ENCODE results near the gene OR1E2. TPM values are rescaled to one million over a fixed set of nuclear protein-coding genes. Genes with fewer than 3 reads are reported as not detected.
"Not testable (repeated sequence)": the region's sequence is repeated elsewhere in the genome, so short reads cannot be mapped to it uniquely, and the experiment has no call there.

Gene OR1E2
- total RNA-seq, 4 donors from 2014 or later = 1.0 TPM; not detected in 3

DNA sequence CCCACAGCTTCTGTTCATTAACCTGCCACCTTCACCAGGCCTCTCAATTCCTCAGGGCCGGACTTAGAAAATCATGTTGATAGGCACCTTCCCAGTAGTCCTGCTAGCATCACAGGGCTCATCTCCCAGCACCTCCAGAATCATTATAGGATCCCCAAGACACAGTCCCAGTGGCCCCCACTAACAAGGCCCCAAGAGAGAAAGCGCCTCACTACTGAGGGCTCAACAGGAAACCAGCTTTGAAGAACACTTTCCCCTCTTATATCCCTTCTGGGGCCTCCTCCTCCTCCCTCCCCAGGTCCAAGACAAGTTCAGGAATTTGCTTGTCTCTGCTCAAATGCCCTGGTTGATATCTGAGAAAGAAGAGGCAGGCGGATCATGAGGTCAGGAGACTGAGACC lies 22.6 kb downstream of the OR1E2 start, which contains the start of gene OR3A3:
Gene OR3A3 (plus strand): TSS at position 301 of the 400 bp plus-strand sequence.
- no peaks in the 10 kb centered on the region for H3K27me3 ChIP-seq
- H3K36me3 ChIP-seq = no peaks in the 10 kb centered on the region
- no peak within 1 kb of the TSS for H3K27ac ChIP-seq
- 76 to 80% methylated on average over 3 of the region's 3 CpGs for WGBS, 2 donors
- H3K4me1 ChIP-seq = no peaks in the 10 kb centered on the region
- no peak within 1 kb of the TSS for H3K4me3 ChIP-seq
- no peak for DNase-seq (ENCODE audit: low spot score in 2 of 2)
- peaks cover 0 to 33% (median 2%) of the 10 kb centered on the region in 4 donors for H3K9me3 ChIP-seq
- TF ChIP-seq, protein P1, sequence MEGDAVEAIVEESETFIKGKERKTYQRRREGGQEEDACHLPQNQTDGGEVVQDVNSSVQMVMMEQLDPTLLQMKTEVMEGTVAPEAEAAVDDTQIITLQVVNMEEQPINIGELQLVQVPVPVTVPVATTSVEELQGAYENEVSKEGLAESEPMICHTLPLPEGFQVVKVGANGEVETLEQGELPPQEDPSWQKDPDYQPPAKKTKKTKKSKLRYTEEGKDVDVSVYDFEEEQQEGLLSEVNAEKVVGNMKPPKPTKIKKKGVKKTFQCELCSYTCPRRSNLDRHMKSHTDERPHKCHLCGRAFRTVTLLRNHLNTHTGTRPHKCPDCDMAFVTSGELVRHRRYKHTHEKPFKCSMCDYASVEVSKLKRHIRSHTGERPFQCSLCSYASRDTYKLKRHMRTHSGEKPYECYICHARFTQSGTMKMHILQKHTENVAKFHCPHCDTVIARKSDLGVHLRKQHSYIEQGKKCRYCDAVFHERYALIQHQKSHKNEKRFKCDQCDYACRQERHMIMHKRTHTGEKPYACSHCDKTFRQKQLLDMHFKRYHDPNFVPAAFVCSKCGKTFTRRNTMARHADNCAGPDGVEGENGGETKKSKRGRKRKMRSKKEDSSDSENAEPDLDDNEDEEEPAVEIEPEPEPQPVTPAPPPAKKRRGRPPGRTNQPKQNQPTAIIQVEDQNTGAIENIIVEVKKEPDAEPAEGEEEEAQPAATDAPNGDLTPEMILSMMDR (IDR thresholded peaks at IDR 0.05) = no peak
- TF ChIP-seq EP300 (IDR thresholded peaks at IDR 0.05) = no peak
- TF ChIP-seq POLR2A (IDR thresholded peaks at IDR 0.05) = no peak

DNA sequence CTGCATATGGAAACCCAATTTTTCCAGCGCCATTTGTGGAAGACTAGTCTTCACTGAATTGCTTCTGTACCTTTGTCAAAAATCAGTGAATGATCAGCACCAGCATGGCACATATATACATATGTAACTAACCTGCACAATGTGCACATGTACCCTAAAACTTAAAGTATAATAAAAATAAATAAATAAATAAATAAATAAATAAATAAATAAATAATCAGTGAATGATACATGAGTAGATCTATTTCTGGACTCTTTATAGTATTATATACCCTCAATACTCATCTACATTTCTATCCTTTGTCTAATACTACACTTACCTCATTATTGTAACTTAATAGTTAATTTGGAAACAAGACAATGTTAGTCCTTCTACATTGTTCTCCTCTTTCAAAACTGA lies 29.8 kb downstream of the OR1E2 start:
- H3K4me3 ChIP-seq; DNase-seq (ENCODE audit: low spot score in 2 of 2); H3K27ac ChIP-seq; H3K4me1 ChIP-seq; H3K27me3 ChIP-seq; H3K36me3 ChIP-seq: not testable (repeated sequence)
- 87 to 94% methylated on average over 1 of the region's 1 CpG for WGBS, 2 donors
- peaks cover 0 to 37% (median 5%) of the 10 kb centered on the region in 4 donors for H3K9me3 ChIP-seq

- TF ChIP-seq POLR2A (IDR thresholded peaks at IDR 0.05) (no peak), EP300 (IDR thresholded peaks at IDR 0.05) (no peak)
- TF ChIP-seq, protein P1 (IDR thresholded peaks at IDR 0.05) = no peak
- no peaks in the 10 kb centered on the region for H3K27me3 ChIP-seq
- 53 to 66% methylated on average over 2 of the region's 2 CpGs for WGBS, 2 donors
- DNase-seq (ENCODE audit: low spot score in 2 of 2) = no peak
- H3K9me3 ChIP-seq = peaks cover 0 to 18% (median 5%) of the 10 kb centered on the region in 4 donors
- no peak overlapping the region for H3K27ac ChIP-seq
- H3K36me3 ChIP-seq = no peaks in the 10 kb centered on the region
- H3K4me1 ChIP-seq = no peaks in the 10 kb centered on the region
- no peak overlapping the region for H3K4me3 ChIP-seq
These were observed 31.9 kb downstream of the OR1E2 start for GRCh38 chr17:3401786-3402185.

- Histone ChIP-seq H3K27me3 (no peaks in the 10 kb centered on the region), H3K9me3 (peaks cover 0 to 2% (median 0%) of the 10 kb centered on the region in 4 donors), H3K27ac (no peak overlapping the region), H3K36me3 (no peaks in the 10 kb centered on the region), H3K4me1 (no peaks in the 10 kb centered on the region), H3K4me3 (no peak overlapping the region)
- WGBS, 2 donors = 62 to 64% methylated on average over 6 of the region's 6 CpGs
- no peak for DNase-seq (ENCODE audit: low spot score in 2 of 2)
- TF ChIP-seq POLR2A (IDR thresholded peaks at IDR 0.05) = no peak
- TF ChIP-seq, protein P1 (IDR thresholded peaks at IDR 0.05) = no peak
- TF ChIP-seq EP300 (IDR thresholded peaks at IDR 0.05) = no peak
These were observed 33.6 kb downstream of the OR1E2 start for GRCh38 chr17:3400055-3400454.

GRCh38 chr17:3398310-3398709 lies 35.3 kb downstream of the OR1E2 start, which contains the start of gene OR1E1:
TSS of gene OR1E1 (minus strand) at chr17:3398410. CDS start at chr17:3398410, 0 bp downstream.
- Histone ChIP-seq H3K36me3 (no peaks in the 10 kb centered on the region), H3K9me3 (no peaks in the 10 kb centered on the region), H3K4me3 (no peak within 1 kb of the TSS), H3K4me1 (no peaks in the 10 kb centered on the region), H3K27me3 (no peaks in the 10 kb centered on the region), H3K27ac (no peak within 1 kb of the TSS)
- TF ChIP-seq EP300 (IDR thresholded peaks at IDR 0.05) = no peak
- TF ChIP-seq, protein P1 (IDR thresholded peaks at IDR 0.05) = no peak
- no peak for TF ChIP-seq POLR2A (IDR thresholded peaks at IDR 0.05)
- 82 to 86% methylated on average over 1 of the region's 1 CpG for whole genome bisulfite sequencing, 2 donors
- DNase-seq (ENCODE audit: low spot score in 2 of 2) = no peak

GRCh38 chr17:3397801-3398200 lies 35.8 kb downstream of the OR1E2 start:
- 44 to 47% methylated on average over 7 of the region's 7 CpGs for WGBS, 2 donors
- H3K4me1 ChIP-seq = not testable (repeated sequence)

More at GRCh38 chr17:3397801-3398200, 35.8 kb downstream of the OR1E2 start:
- not testable (repeated sequence) for H3K27me3 ChIP-seq; H3K27ac ChIP-seq; DNase-seq (ENCODE audit: low spot score in 2 of 2); H3K4me3 ChIP-seq; H3K9me3 ChIP-seq; H3K36me3 ChIP-seq

Measured in tibial nerve (tissue), 4 donors.